ENCODE measurements around the gene CPA5. TPM values are rescaled to one million over a fixed set of nuclear protein-coding genes. Genes with fewer than 3 reads are reported as not detected.
A peak's percentile ranks its signal among the peaks of the same experiment; 100 is the strongest.

CPA5 gene
- total RNA-seq, 6 experiments from 2014 or later, result not detected

- TF ChIP-seq CTCF (IDR thresholded peaks at IDR 0.05), result no peak
- Mint-ChIP-seq H3K4me3 (no peak overlapping the region), H3K9me3 (peaks cover 4% of the 10 kb centered on the region), H3K36me3 (ENCODE audit: low read depth) (no peaks in the 10 kb centered on the region), H3K4me1 (ENCODE audit: low read depth) (peaks cover 9% of the 10 kb centered on the region), H3K27me3 (ENCODE audit: insufficient read depth) (peaks cover 4% of the 10 kb centered on the region), H3K27ac (no peak overlapping the region)
- no peak for DNase-seq
Observed at GRCh38 chr7:130387306-130387627, 42.7 kb downstream of the CPA5 start.

GRCh38 chr7:130387628-130388403 is 43.2 kb downstream of the CPA5 start:
- no peak for DNase-seq
- H3K27ac Mint-ChIP-seq, result no peak overlapping the region
- peaks cover 4% of the 10 kb centered on the region for H3K27me3 Mint-ChIP-seq (ENCODE audit: insufficient read depth)
- no peaks in the 10 kb centered on the region for H3K36me3 Mint-ChIP-seq (ENCODE audit: low read depth)
- TF ChIP-seq CTCF (IDR thresholded peaks at IDR 0.05), result no peak
- H3K9me3 Mint-ChIP-seq, result peaks cover 4% of the 10 kb centered on the region
- H3K4me1 Mint-ChIP-seq (ENCODE audit: low read depth), result peaks cover 14% of the 10 kb centered on the region
- no peak overlapping the region for H3K4me3 Mint-ChIP-seq

- TF ChIP-seq CTCF (IDR thresholded peaks at IDR 0.05), result no peak
- H3K36me3 Mint-ChIP-seq (ENCODE audit: low read depth), result no peaks in the 10 kb centered on the region
- H3K27ac Mint-ChIP-seq, result no peak overlapping the region
- H3K9me3 Mint-ChIP-seq, result peaks cover 4% of the 10 kb centered on the region
- H3K27me3 Mint-ChIP-seq (ENCODE audit: insufficient read depth), result peaks cover 4% of the 10 kb centered on the region
- H3K4me3 Mint-ChIP-seq, result no peak overlapping the region
- peaks cover 21% of the 10 kb centered on the region for H3K4me1 Mint-ChIP-seq (ENCODE audit: low read depth)
- no peak for DNase-seq
Observed at GRCh38 chr7:130388671-130389070, 44.1 kb downstream of the CPA5 start.

GRCh38 chr7:130390486-130390885 is 45.9 kb downstream of the CPA5 start:
- TF ChIP-seq CTCF (IDR thresholded peaks at IDR 0.05), result no peak
- no peak overlapping the region for H3K4me3 Mint-ChIP-seq
- no peak overlapping the region for H3K27ac Mint-ChIP-seq

GRCh38 chr7:130393101-130393561 is 48.5 kb downstream of the CPA5 start:
- Mint-ChIP-seq H3K27ac (no peak overlapping the region), H3K36me3 (ENCODE audit: low read depth) (no peaks in the 10 kb centered on the region), H3K4me3 (no peak overlapping the region), H3K27me3 (ENCODE audit: insufficient read depth) (no peaks in the 10 kb centered on the region), H3K4me1 (ENCODE audit: low read depth) (peaks cover 16% of the 10 kb centered on the region), H3K9me3 (peaks cover 4% of the 10 kb centered on the region)
- peak; percentile 3 for DNase-seq
- TF ChIP-seq CTCF (IDR thresholded peaks at IDR 0.05), result no peak

More at GRCh38 chr7:130390486-130390885, 45.9 kb downstream of the CPA5 start:
- DNase-seq, result no peak
- Mint-ChIP-seq H3K4me1 (ENCODE audit: low read depth) (peaks cover 21% of the 10 kb centered on the region), H3K9me3 (peaks cover 4% of the 10 kb centered on the region), H3K27me3 (ENCODE audit: insufficient read depth) (no peaks in the 10 kb centered on the region; the same call in 1 of the 2 replicates), H3K36me3 (ENCODE audit: low read depth) (no peaks in the 10 kb centered on the region)

Measured in HFFc6 (cell line).